Calu3 (cell line): ENCODE results near the gene ADGRV1. TPM values are rescaled to one million over a fixed set of nuclear protein-coding genes. Genes with fewer than 3 reads are reported as not detected.
"Not testable (repeated sequence)": the region's sequence is repeated elsewhere in the genome, so short reads cannot be mapped to it uniquely, and the experiment has no call there.

Experiments used
- BruUV-seq: library from RNA; stranded (reverse); fragments of 400-500 nt; replicated peaks from 2 replicates; lab custom pipeline; 2021; lab: Mats Ljungman, UMichigan
- CTCF ChIA-PET: fragments of 300-600 bp; sonication (Branson Sonifier 250); formaldehyde crosslinking; loops from one replicate; lab custom pipeline; 2022; ENCODE audit warnings: antibody characterized with exemption; lab: Charles Lee
- DNase-seq: peaks from one replicate; pipeline ENCODE4 v3.0.0; 2022
- H3K27ac Mint-ChIP-seq: one replicate; pipeline ENCODE4 v1.8.0; 2022; ENCODE audit warnings: mixed read lengths; ENCODE audit not compliant: unreplicated experiment
- H3K27me3 Mint-ChIP-seq: one replicate; pipeline ENCODE4 v1.8.0; 2022; ENCODE audit warnings: mixed read lengths; ENCODE audit not compliant: unreplicated experiment
- H3K36me3 Mint-ChIP-seq: one replicate; pipeline ENCODE4 v1.8.0; 2022; ENCODE audit warnings: mild to moderate bottlenecking, moderate library complexity, mixed read lengths; ENCODE audit not compliant: insufficient read depth, unreplicated experiment
- H3K4me1 Mint-ChIP-seq: one replicate; pipeline ENCODE4 v1.8.0; 2022; ENCODE audit warnings: mild to moderate bottlenecking, low read depth, mixed read lengths; ENCODE audit not compliant: unreplicated experiment
- H3K4me3 Mint-ChIP-seq: one replicate; pipeline ENCODE4 v1.8.0; 2022; ENCODE audit warnings: mild to moderate bottlenecking, low read depth, moderate library complexity, mixed read lengths; ENCODE audit not compliant: unreplicated experiment
- H3K9me3 Mint-ChIP-seq: one replicate; pipeline ENCODE4 v1.8.0; 2022; ENCODE audit warnings: low read depth, mixed read lengths; ENCODE audit not compliant: unreplicated experiment
- CTCF ChIP-seq: fragments of 200-600 bp; IDR thresholded peaks from one replicate; pipeline ENCODE4 v1.8.0; 2022; ENCODE audit warnings: antibody characterized with exemption; ENCODE audit not compliant: unreplicated experiment
- intact Hi-C: fragments of 100-400 bp; cut with micrococcal nuclease; formaldehyde crosslinking; loops from one replicate; pipeline ENCODE4 v1.10.0; 2022; ENCODE audit not compliant: unreplicated experiment
- total RNA-seq: library from RNA; stranded (reverse); gene quantifications from 2 replicates; pipeline ENCODE4 v1.2.3, GENCODE V29; 2022

Gene ADGRV1
- total RNA-seq, 1 experiment from 2014 or later, result 1.8 TPM

DNA sequence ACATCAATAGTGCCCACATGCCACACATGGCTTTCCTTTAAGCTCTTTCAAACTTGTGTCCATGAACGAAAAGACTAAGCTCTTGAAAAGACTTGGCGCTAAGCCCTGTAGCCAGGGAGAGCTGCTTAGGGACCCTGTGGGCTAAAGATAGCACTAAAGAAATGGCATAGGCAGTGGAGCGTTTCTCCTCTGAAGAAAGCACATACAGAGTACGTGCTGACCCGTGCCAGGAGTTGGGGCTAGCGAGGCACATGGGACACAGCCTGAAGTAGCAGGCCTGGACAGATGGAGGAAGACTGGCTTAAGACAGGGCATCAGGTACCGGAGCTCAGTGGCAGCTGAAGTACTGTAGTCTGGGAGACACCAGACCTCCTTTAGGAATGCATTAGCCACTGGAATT lies 39.7 kb downstream of the ADGRV1 start:
- Mint-ChIP-seq H3K27ac (no peak overlapping the region), H3K4me3 (no peak overlapping the region), H3K4me1 (no peaks in the 10 kb centered on the region), H3K27me3 (peaks cover 27% of the 10 kb centered on the region), H3K36me3 (no peaks in the 10 kb centered on the region), H3K9me3 (no peaks in the 10 kb centered on the region)
- DNase-seq, result no peak
- no TSS peak for BruUV-seq
- CTCF ChIA-PET, result no interaction called here
- no peak for TF ChIP-seq CTCF
- intact Hi-C loops, result no loop called here

DNA sequence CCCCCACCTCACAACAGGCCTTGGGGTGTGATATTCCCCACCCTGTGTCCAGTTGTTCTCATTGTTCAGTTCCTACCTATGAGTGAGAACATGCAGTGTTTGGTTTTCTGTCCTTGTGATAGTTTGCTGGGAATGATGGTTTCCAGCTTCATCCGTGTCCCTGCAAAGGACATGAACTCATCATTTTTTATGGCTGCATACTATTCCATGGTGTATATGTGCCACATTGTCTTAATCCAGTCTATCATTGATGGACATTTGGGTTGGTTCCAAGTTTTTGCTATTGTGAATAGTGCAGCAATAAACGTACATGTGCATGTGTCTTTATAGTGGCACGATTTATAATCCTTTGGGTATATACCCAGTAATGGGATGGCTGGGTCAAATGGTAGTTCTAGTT lies 41.7 kb downstream of the ADGRV1 start:
- H3K4me3 Mint-ChIP-seq, H3K9me3 Mint-ChIP-seq, CTCF ChIA-PET, H3K4me1 Mint-ChIP-seq, DNase-seq, H3K36me3 Mint-ChIP-seq, BruUV-seq, H3K27ac Mint-ChIP-seq: not testable (repeated sequence)
- peaks cover 27% of the 10 kb centered on the region for H3K27me3 Mint-ChIP-seq
- intact Hi-C loops, result loop anchor here (5.0 kb wide), 1 partner anchor 68 kb away; no protein-coding TSS in a partner anchor

DNA sequence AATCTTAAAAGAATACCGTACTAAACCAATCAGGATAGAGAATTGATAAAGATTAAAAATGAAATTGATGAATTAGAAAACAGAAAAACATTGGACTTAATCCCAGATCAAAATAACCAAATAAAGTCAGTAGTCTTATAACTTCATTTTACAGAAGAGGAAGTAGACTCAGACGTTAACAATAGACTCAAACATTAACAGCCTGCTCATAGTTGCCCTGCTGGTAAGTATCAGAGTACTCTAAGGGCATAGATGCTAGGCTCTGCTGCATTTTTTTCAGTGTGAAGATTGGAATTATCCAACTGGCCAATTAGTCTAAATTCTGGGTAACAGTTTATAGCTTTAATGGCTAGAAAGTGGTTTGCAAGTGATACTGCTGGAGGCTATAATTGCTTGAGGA lies 42.9 kb downstream of the ADGRV1 start:
- CTCF ChIA-PET, result no interaction called here
- Mint-ChIP-seq H3K4me3 (no peak overlapping the region), H3K9me3 (no peaks in the 10 kb centered on the region), H3K4me1 (peaks cover 10% of the 10 kb centered on the region), H3K27me3 (peaks cover 26% of the 10 kb centered on the region), H3K27ac (no peak overlapping the region), H3K36me3 (no peaks in the 10 kb centered on the region)
- no peak for TF ChIP-seq CTCF
- intact Hi-C loops, result loop anchor here (5.0 kb wide), 1 partner anchor 69 kb away; no protein-coding TSS in a partner anchor
- no TSS peak for BruUV-seq
- no peak for DNase-seq

GRCh38 chr5:90602681-90603080 lies 44.1 kb downstream of the ADGRV1 start:
- no peaks in the 10 kb centered on the region for H3K36me3 Mint-ChIP-seq
- TF ChIP-seq CTCF, result no peak
- H3K27me3 Mint-ChIP-seq, result peaks cover 26% of the 10 kb centered on the region

DNA sequence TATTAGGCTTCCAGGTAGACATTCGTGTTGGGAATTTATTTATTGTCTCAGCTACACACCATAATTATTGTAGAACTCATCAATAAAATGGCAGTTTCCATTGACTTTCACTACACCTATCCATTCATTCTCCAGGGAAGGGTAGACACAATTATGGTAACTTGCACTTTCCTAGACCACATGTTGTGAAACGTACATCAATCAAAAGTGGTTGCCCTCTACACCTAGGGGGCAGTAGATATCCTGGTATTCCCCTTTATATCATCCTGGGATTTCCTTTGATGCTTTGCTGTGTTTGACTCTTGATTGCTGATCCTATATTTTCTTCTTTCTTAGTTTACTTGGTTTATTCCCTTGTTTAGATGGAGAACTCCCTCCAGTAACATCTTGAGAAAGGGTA lies 47.9 kb downstream of the ADGRV1 start:
- Mint-ChIP-seq H3K36me3 (no peaks in the 10 kb centered on the region), H3K27me3 (peaks cover 49% of the 10 kb centered on the region), H3K9me3 (no peaks in the 10 kb centered on the region), H3K27ac (no peak overlapping the region), H3K4me3 (no peak overlapping the region), H3K4me1 (peaks cover 10% of the 10 kb centered on the region)
- DNase-seq, result peak; percentile 7
- peak; percentile 50 for TF ChIP-seq CTCF
- intact Hi-C loops, result loop anchor here (1.0 kb wide), 1 partner anchor 177 kb away; no protein-coding TSS in a partner anchor
- BruUV-seq, result no TSS peak
- CTCF ChIA-PET, result no interaction called here

More at GRCh38 chr5:90602681-90603080, 44.1 kb downstream of the ADGRV1 start:
- no peak overlapping the region for H3K27ac Mint-ChIP-seq
- no peak for DNase-seq
- no peaks in the 10 kb centered on the region for H3K9me3 Mint-ChIP-seq
- no TSS peak for BruUV-seq
- intact Hi-C loops, result loop anchor here (5.0 kb wide), 1 partner anchor 70 kb away; no protein-coding TSS in a partner anchor
- CTCF ChIA-PET, result no interaction called here
- peaks cover 10% of the 10 kb centered on the region for H3K4me1 Mint-ChIP-seq
- no peak overlapping the region for H3K4me3 Mint-ChIP-seq
